Activated CD8-positive, alpha-beta T cell treated with anti-CD3 and anti-CD28 coated beads for 36 hours (primary cell): ENCODE data around the gene OR13C3. TPM values are rescaled to one million over a fixed set of nuclear protein-coding genes. Genes with fewer than 3 reads are reported as not detected.

Experiments used
- ATAC-seq: fragments of 200-7000 bp; cut with Tn5 transposase; one replicate; pipeline ENCODE4 v1.10.0; 2021; ENCODE audit warnings: mild to moderate bottlenecking, moderate library complexity
- CTCF ChIA-PET: fragments of 350-600 bp; sonication (Branson Sonifier 250); formaldehyde crosslinking; loops from one replicate; lab custom pipeline; 2021; ENCODE audit warnings: antibody characterized with exemption; lab: Charles Lee
- POLR2A ChIA-PET: fragments of 350-600 bp; sonication (Branson Sonifier 250); formaldehyde crosslinking; loops from one replicate; lab custom pipeline; 2021; ENCODE audit warnings: antibody characterized with exemption; lab: Charles Lee
- DNase-seq: peaks from one replicate; pipeline ENCODE4 v3.0.0-alpha.2; 2020
- H3K27ac Mint-ChIP-seq: one replicate; pipeline ENCODE4 v1.8.0; 2021; ENCODE audit warnings: mild to moderate bottlenecking, mixed read lengths
- H3K27me3 Mint-ChIP-seq: one replicate; pipeline ENCODE4 v1.8.0; 2021; ENCODE audit warnings: mixed read lengths
- H3K36me3 Mint-ChIP-seq: one replicate; pipeline ENCODE4 v1.8.0; 2021; ENCODE audit warnings: low read depth, mixed read lengths
- H3K4me1 Mint-ChIP-seq: one replicate; pipeline ENCODE4 v1.8.0; 2021; ENCODE audit warnings: low read depth, mixed read lengths
- H3K4me3 Mint-ChIP-seq: one replicate; pipeline ENCODE4 v1.8.0; 2021; ENCODE audit warnings: mild to moderate bottlenecking, moderate library complexity, mixed read lengths
- H3K9me3 Mint-ChIP-seq: one replicate; pipeline ENCODE4 v1.8.0; 2021; ENCODE audit warnings: mixed read lengths
- CTCF ChIP-seq: fragments of 200-600 bp; IDR thresholded peaks from one replicate; pipeline ENCODE4 v1.8.0; 2022; ENCODE audit warnings: antibody characterized with exemption, mild to moderate bottlenecking
- intact Hi-C: fragments of 100-400 bp; cut with micrococcal nuclease; formaldehyde crosslinking; loops from one replicate; pipeline ENCODE4 v1.10.0; 2022
- total RNA-seq, 2 experiments: library from RNA; stranded (reverse); gene quantifications; one replicate each; pipeline ENCODE4 v1.2.3, GENCODE V29; 2021

OR13C3 gene
- total RNA-seq, 2 experiments from 2014 or later = not detected

- H3K27me3 Mint-ChIP-seq = no peaks in the 10 kb centered on the region
- ATAC-seq (no peak), DNase-seq (no peak)
- CTCF ChIA-PET = no interaction called here
- H3K36me3 Mint-ChIP-seq = no peaks in the 10 kb centered on the region
- POLR2A ChIA-PET = no interaction called here
- H3K27ac Mint-ChIP-seq = no peak within 1 kb of the TSS
- H3K9me3 Mint-ChIP-seq = peaks cover 4% of the 10 kb centered on the region
- intact Hi-C loops = no loop called here
- H3K4me3 Mint-ChIP-seq = no peak within 1 kb of the TSS
- no peak for TF ChIP-seq CTCF
- no peaks in the 10 kb centered on the region for H3K4me1 Mint-ChIP-seq
Measured at GRCh38 chr9:104503963-104504362, 32.7 kb downstream of the OR13C3 start, which contains the start of gene OR13F1. Gene OR13F1 (plus strand): TSS chr9:104504263. CDS start chr9:104504263, 0 bp downstream.

GRCh38 chr9:104503440-104503839, 33.2 kb downstream of the OR13C3 start:
- H3K9me3 Mint-ChIP-seq = peaks cover 4% of the 10 kb centered on the region
- ChIA-PET CTCF (no interaction called here), POLR2A (no interaction called here)
- DNase-seq (no peak), ATAC-seq (no peak)
- H3K4me1 Mint-ChIP-seq = no peaks in the 10 kb centered on the region
- H3K4me3 Mint-ChIP-seq = no peak overlapping the region
- H3K27me3 Mint-ChIP-seq = no peaks in the 10 kb centered on the region
- H3K27ac Mint-ChIP-seq = no peak overlapping the region
- intact Hi-C loops = no loop called here
- no peak for TF ChIP-seq CTCF
- H3K36me3 Mint-ChIP-seq = no peaks in the 10 kb centered on the region

GRCh38 chr9:104494808-104495207, 41.8 kb downstream of the OR13C3 start:
- Mint-ChIP-seq H3K4me3 (no peak overlapping the region), H3K27ac (no peak overlapping the region), H3K4me1 (no peaks in the 10 kb centered on the region), H3K36me3 (no peaks in the 10 kb centered on the region), H3K27me3 (no peaks in the 10 kb centered on the region), H3K9me3 (no peaks in the 10 kb centered on the region)
- no peak for DNase-seq
- intact Hi-C loops = no loop called here
- ATAC-seq = no peak
- no peak for TF ChIP-seq CTCF
- ChIA-PET POLR2A (interaction anchor here (0.7 kb wide), 1 partner anchor 141 kb away, joined by 4 read pairs; no protein-coding TSS in a partner anchor), CTCF (interaction anchor here (1.0 to 1.5 kb wide), 2 partner anchors 318 to 320 kb away, joined by 3 to 4 read pairs; no protein-coding TSS in a partner anchor)

Other genes starting within 250 kb of the OR13C3 start
- not detected for gene OR13F1, start 32.6 kb downstream of the OR13C3 start, total RNA-seq
- gene OR13C4, start 9.6 kb downstream of the OR13C3 start, total RNA-seq = not detected
- gene OR13C8, start 32.3 kb upstream of the OR13C3 start, total RNA-seq = not detected
- not detected for gene OR13C5, start 62.6 kb upstream of the OR13C3 start, total RNA-seq
- gene OR13C2, start 68.8 kb upstream of the OR13C3 start, total RNA-seq = not detected
- not detected for gene OR13C9, start 81.3 kb upstream of the OR13C3 start, total RNA-seq
- not detected for gene OR13D1, start 157.7 kb upstream of the OR13C3 start, total RNA-seq
- 10 to 100 TPM; 12.2 to 12.4 TPM for gene NIPSNAP3A, start 210.8 kb upstream of the OR13C3 start, total RNA-seq
- gene NIPSNAP3B, start 227.3 kb upstream of the OR13C3 start, total RNA-seq = under 1 TPM; 0.45 to 0.63 TPM